ENCODE data around the gene APOL1. TPM values are rescaled to one million over a fixed set of nuclear protein-coding genes. Genes with fewer than 3 reads are reported as not detected.
"Not testable (repeated sequence)": the region's sequence is repeated elsewhere in the genome, so short reads cannot be mapped to it uniquely, and the experiment has no call there.

Gene APOL1
- total and polyA plus RNA-seq, 9 of the 15 experiments (the other 6 are each of a cell fraction or from before 2014, with no cell fraction given), result 2.5 to 9.7 (median 5.6) TPM

GRCh38 chr22:36267896-36268485 lies 15.1 kb downstream of the APOL1 start:
- H3K4me1 ChIP-seq (replicated peaks in 1 of 2; ENCODE audit: control insufficient read depth in 2 of 2, insufficient read depth in 2 of 2, low read length in 2 of 2), result peaks cover 0 to 6% of the 10 kb centered on the region in 2 experiments; a peak in 4 of 5 replicates
- no peaks in the 10 kb centered on the region for H3K79me2 ChIP-seq (ENCODE audit: control insufficient read depth, insufficient read depth, low read length)
- POLR2A ChIA-PET, result no interaction called here
- H3K36me3 ChIP-seq (ENCODE audit: control insufficient read depth, insufficient read depth, low read length), result peaks cover 14% of the 10 kb centered on the region; the same call in 1 of the 3 replicates
- CTCF ChIA-PET (ENCODE audit: low intra/inter-chr PET ratio), result no interaction called here
- BruUV-seq (replicated peaks), result no TSS peak
- H2AFZ ChIP-seq (ENCODE audit: low read depth, low read length), result no peak overlapping the region
- no peak overlapping the region for H3K4me2 ChIP-seq (ENCODE audit: insufficient read depth, low read length)
- 70% methylated on average over 8 of the region's 11 CpGs for WGBS (ENCODE audit: insufficient coverage, low coverage, missing lambda C conversion rate)
- no peak overlapping the region for H3K4me3 ChIP-seq
- in situ Hi-C loops (cut with MboI) (no loop called here), intact Hi-C loops (cut with micrococcal nuclease) (no loop called here)
- TF ChIP-seq CREB1 (IDR thresholded peaks at IDR 0.05) (no peak), CREB1 (CRISPR knock-in tag; IDR thresholded peaks at IDR 0.05) (no peak)
- TF ChIP-seq, protein P1, sequence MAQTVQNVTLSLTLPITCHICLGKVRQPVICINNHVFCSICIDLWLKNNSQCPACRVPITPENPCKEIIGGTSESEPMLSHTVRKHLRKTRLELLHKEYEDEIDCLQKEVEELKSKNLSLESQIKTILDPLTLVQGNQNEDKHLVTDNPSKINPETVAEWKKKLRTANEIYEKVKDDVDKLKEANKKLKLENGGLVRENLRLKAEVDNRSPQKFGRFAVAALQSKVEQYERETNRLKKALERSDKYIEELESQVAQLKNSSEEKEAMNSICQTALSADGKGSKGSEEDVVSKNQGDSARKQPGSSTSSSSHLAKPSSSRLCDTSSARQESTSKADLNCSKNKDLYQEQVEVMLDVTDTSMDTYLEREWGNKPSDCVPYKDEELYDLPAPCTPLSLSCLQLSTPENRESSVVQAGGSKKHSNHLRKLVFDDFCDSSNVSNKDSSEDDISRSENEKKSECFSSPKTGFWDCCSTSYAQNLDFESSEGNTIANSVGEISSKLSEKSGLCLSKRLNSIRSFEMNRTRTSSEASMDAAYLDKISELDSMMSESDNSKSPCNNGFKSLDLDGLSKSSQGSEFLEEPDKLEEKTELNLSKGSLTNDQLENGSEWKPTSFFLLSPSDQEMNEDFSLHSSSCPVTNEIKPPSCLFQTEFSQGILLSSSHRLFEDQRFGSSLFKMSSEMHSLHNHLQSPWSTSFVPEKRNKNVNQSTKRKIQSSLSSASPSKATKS (CRISPR knock-in tag; IDR thresholded peaks at IDR 0.05), result no peak
- FAIRE-seq (peak; percentile 15), ATAC-seq (no peak), DNase-seq (ENCODE audit: extremely low read depth in 1 of 4, low spot score in 3 of 4) (no peak)
- H3K9me1 ChIP-seq (ENCODE audit: control insufficient read depth, insufficient read depth, low read length), result no peaks in the 10 kb centered on the region
- no peak overlapping the region for H3K9ac ChIP-seq (ENCODE audit: insufficient read depth in 1 of 2, low read depth in 2 of 2, low read length in 2 of 2)
- H3K9me3 ChIP-seq (replicated peaks; ENCODE audit: control insufficient read depth, insufficient read depth, low read depth, low read length), result no peaks in the 10 kb centered on the region
- no peaks in the 10 kb centered on the region for H4K20me1 ChIP-seq (replicated peaks; ENCODE audit: control insufficient read depth, insufficient read depth, low read length)
- no peak overlapping the region for H3K27ac ChIP-seq (ENCODE audit: extremely low read depth, low read depth, low read length)
- no peaks in the 10 kb centered on the region for H3K27me3 ChIP-seq (ENCODE audit: control insufficient read depth in 2 of 2, insufficient read depth in 2 of 2, low read length in 2 of 2)

- H3K27me3 ChIP-seq (ENCODE audit: control insufficient read depth in 2 of 2, insufficient read depth in 2 of 2, low read length in 2 of 2); FAIRE-seq; intact Hi-C loops (cut with micrococcal nuclease); H3K79me2 ChIP-seq (ENCODE audit: control insufficient read depth, insufficient read depth, low read length); H3K27ac ChIP-seq (ENCODE audit: extremely low read depth, low read depth, low read length); H3K4me2 ChIP-seq (ENCODE audit: insufficient read depth, low read length); H3K9me1 ChIP-seq (ENCODE audit: control insufficient read depth, insufficient read depth, low read length); H2AFZ ChIP-seq (ENCODE audit: low read depth, low read length); H3K4me3 ChIP-seq; DNase-seq (ENCODE audit: extremely low read depth in 1 of 4, low spot score in 3 of 4); CTCF ChIA-PET (ENCODE audit: low intra/inter-chr PET ratio); H3K9ac ChIP-seq (ENCODE audit: insufficient read depth in 1 of 2, low read depth in 2 of 2, low read length in 2 of 2); H3K36me3 ChIP-seq (ENCODE audit: control insufficient read depth, insufficient read depth, low read length); H4K20me1 ChIP-seq (replicated peaks; ENCODE audit: control insufficient read depth, insufficient read depth, low read length); H3K4me1 ChIP-seq (replicated peaks in 1 of 2; ENCODE audit: control insufficient read depth in 2 of 2, insufficient read depth in 2 of 2, low read length in 2 of 2); BruUV-seq (replicated peaks); H3K9me3 ChIP-seq (replicated peaks; ENCODE audit: control insufficient read depth, insufficient read depth, low read depth, low read length); ATAC-seq; in situ Hi-C loops (cut with MboI): not testable (repeated sequence)
- POLR2A ChIA-PET, result interaction anchor here (1.0 to 1.2 kb wide), 2 partner anchors 9 to 12 kb away, joined by 3 read pairs; no protein-coding TSS in a partner anchor
- WGBS (ENCODE audit: insufficient coverage, low coverage, missing lambda C conversion rate), result 63% methylated on average over 7 of the region's 7 CpGs
Measured at GRCh38 chr22:36271231-36271630, 18.3 kb downstream of the APOL1 start.

DNA sequence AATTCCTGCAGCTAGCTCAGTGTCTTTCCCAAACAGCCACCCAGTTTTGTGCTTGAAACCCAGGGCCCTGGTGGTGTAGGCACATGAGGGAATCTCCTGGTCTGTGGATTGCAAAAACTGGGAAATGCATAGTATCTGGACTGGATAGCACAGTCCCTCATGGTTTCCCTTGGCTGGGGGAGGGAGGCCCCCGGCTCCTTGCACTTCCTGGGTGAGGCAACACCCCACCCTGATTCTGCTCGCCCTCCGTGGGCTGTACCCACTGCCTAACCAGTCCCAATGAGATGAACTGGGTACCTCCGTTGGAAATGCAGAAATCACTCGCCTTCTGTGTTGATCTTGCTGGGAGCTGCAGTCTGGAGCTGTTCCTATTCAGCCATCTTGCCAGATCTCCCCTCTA lies 19.0 kb downstream of the APOL1 start:
- H3K9ac ChIP-seq (ENCODE audit: insufficient read depth in 1 of 2, low read depth in 2 of 2, low read length in 2 of 2); H3K27me3 ChIP-seq (ENCODE audit: control insufficient read depth in 2 of 2, insufficient read depth in 2 of 2, low read length in 2 of 2); H3K9me1 ChIP-seq (ENCODE audit: control insufficient read depth, insufficient read depth, low read length); intact Hi-C loops (cut with micrococcal nuclease); H4K20me1 ChIP-seq (replicated peaks; ENCODE audit: control insufficient read depth, insufficient read depth, low read length); ATAC-seq; FAIRE-seq; CTCF ChIA-PET (ENCODE audit: low intra/inter-chr PET ratio); H3K4me1 ChIP-seq (replicated peaks in 1 of 2; ENCODE audit: control insufficient read depth in 2 of 2, insufficient read depth in 2 of 2, low read length in 2 of 2); BruUV-seq (replicated peaks); H3K79me2 ChIP-seq (ENCODE audit: control insufficient read depth, insufficient read depth, low read length); H3K4me3 ChIP-seq; H3K27ac ChIP-seq (ENCODE audit: extremely low read depth, low read depth, low read length); H2AFZ ChIP-seq (ENCODE audit: low read depth, low read length); H3K36me3 ChIP-seq (ENCODE audit: control insufficient read depth, insufficient read depth, low read length); DNase-seq (ENCODE audit: extremely low read depth in 1 of 4, low spot score in 3 of 4); in situ Hi-C loops (cut with MboI); H3K4me2 ChIP-seq (ENCODE audit: insufficient read depth, low read length); H3K9me3 ChIP-seq (replicated peaks; ENCODE audit: control insufficient read depth, insufficient read depth, low read depth, low read length): not testable (repeated sequence)
- WGBS (ENCODE audit: insufficient coverage, low coverage, missing lambda C conversion rate), result 100% methylated on average over 1 of the region's 5 CpGs
- POLR2A ChIA-PET, result interaction anchor here (1.0 to 1.5 kb wide), 3 partner anchors 8 to 19 kb away, joined by 3 to 4 read pairs (median 3); partner anchors contain the start of gene APOL1

Measured in K562 (cell line).